Mucosa of gallbladder (tissue), 1 donor: ENCODE measurements around the gene ADAM33. TPM values are rescaled to one million over a fixed set of nuclear protein-coding genes. Genes with fewer than 3 reads are reported as not detected.

ENCODE experiments used
- DNase-seq: peaks from one replicate; pipeline ENCODE4 v3.0.0-alpha.2; 2020; ENCODE audit warnings: low spot score
- total RNA-seq: library from RNA; stranded (reverse); gene quantifications from one replicate; pipeline ENCODE4 v1.2.1, GENCODE V29; 2021
- donor health status: DM: no; HTN: no; CAD: no.

ADAM33 gene, protein sequence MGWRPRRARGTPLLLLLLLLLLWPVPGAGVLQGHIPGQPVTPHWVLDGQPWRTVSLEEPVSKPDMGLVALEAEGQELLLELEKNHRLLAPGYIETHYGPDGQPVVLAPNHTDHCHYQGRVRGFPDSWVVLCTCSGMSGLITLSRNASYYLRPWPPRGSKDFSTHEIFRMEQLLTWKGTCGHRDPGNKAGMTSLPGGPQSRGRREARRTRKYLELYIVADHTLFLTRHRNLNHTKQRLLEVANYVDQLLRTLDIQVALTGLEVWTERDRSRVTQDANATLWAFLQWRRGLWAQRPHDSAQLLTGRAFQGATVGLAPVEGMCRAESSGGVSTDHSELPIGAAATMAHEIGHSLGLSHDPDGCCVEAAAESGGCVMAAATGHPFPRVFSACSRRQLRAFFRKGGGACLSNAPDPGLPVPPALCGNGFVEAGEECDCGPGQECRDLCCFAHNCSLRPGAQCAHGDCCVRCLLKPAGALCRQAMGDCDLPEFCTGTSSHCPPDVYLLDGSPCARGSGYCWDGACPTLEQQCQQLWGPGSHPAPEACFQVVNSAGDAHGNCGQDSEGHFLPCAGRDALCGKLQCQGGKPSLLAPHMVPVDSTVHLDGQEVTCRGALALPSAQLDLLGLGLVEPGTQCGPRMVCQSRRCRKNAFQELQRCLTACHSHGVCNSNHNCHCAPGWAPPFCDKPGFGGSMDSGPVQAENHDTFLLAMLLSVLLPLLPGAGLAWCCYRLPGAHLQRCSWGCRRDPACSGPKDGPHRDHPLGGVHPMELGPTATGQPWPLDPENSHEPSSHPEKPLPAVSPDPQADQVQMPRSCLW
- 67.3 TPM for total RNA-seq

DNA sequence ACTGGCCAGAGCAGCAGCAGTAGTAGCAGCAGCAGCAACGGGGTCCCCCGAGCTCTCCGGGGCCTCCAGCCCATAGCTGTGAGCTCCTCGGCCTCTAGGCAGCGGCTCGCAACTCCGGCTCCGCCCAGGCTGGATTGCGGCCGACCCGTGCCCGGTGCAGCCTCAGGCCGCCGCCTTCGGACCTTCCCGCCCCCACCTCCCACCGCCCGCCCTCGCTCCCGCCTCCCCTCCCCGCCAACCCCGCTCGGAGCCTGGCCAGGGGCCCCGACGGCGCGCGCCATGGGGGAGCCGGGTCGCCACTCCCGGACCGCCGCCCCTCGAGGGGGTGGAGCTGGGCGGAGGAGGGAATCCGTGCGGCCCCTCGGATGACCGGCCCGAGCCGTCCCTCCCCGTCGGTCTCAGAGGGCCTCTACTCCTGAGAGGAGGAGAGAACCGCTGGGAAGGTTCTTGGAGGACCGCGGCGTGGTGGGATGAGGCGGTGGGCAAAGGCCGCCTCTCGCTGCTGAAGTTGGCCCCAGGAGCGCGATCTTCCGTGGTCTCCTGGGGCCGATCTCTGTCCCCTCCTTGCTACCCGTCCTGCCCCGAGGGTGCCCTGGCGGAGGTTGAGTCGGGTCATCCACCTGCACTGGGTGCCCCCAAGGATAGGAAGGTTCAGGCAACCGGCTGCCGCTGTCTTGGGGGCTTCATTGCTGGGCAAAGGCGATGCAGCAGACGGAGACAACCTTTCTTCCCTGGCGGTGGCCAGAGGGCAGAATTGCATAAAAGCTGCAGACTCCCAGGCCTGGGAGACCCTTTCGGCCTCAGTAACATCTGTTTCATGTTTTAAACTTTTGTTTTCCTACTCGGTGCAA lies at the start of gene ADAM33:
TSS of gene ADAM33 (minus strand) at position 80 of the 851 bp plus-strand sequence. CDS start at position 74, 6 bp downstream.
- no peak for DNase-seq

- no peak for DNase-seq
Measured at GRCh38 chr20:3730803-3731672, 49.2 kb upstream of the ADAM33 start.

GRCh38 chr20:3729811-3730540 lies 48.2 kb upstream of the ADAM33 start:
- no peak for DNase-seq

GRCh38 chr20:3729378-3729777 lies 47.6 kb upstream of the ADAM33 start:
- no peak for DNase-seq

DNA sequence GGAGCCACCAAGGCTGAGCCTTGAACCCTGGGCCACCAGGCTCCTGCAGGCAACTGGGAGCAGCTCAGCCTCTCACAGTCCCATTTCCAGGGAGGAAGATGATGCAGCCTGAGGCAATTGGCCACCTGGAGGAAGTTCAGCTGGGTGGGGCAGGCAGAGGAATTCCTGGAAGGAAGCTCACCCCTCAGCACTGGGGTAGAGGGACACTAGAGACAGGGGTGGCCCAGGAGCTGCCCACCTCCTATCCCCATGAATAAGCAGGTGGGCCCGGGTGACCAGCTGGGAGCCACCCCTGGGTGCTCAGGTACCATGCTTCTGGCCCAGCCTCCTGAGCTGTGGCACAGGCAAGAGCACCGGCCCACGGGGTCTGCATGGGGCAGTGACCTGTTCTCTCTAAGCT lies 47.1 kb upstream of the ADAM33 start:
- DNase-seq, result no peak

- no peak for DNase-seq
Measured at GRCh38 chr20:3728354-3728753, 46.5 kb upstream of the ADAM33 start.

DNA sequence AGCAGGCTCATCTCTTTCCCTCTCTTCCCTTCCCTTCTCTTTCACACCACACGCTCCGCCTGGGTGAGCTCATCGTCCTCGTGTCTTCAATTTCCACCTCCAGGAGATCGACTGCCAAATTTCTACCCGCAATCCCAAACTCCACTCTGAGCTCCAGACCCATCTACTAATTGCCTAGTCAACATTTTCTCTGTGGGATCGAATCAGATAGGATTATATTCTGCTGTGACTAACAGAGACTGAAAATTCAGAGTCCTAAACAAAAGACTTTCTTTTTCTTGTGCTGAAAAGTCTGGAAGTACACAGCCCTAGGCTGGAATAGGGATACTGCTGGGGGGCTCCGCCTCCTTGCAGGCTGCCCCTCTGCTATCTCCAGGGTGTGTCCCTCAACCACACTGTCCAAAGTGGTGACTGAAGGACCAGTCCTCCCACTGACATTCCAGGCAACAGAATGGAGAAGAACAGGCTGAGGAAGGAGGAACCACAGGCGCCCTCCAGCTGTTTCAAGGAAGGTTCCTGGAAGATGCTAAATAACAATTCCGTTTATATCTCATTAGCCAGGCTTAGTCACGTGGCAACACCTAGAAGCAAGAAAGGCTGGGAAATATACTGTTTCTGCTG lies 45.7 kb upstream of the ADAM33 start:
- no peak for DNase-seq

DNA sequence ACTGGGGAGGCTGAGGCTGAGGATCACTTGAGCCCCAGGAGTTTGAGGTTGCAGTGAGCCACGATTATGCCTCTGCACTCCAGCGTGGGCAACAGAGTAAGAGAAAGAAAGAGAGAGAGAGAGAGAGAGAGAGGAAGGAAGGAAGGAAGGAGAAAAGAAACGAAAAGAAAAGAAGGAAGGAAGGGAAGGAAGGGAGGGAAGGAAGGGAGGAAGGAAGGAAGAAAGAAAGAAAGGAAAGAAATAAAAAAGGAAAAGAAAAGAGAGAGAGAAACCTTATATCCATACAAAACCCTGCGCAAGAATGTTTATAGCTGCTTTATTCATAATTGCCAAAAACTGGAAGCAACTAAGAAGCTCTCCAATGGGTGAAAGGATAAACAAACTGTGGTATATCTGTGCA lies 42.5 kb upstream of the ADAM33 start:
- DNase-seq, result no peak

DNA sequence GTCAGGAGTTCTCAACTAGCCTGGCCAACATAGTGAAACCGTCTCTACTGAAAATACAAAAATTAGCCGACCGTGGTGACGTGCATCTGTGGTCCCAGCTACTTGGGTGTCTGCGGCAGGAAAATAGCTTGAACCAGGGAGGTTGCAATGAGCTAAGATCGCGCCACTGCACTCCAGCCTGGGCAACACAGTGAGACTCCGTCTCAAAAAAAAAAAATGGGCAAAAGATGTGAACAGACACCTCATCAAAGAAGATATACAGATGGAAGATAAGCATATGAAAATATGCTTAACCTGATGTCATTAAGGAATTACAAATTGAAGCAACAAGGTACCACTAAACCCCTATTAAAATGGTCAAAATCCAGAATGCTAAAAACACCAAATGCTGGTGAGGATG lies 41.5 kb upstream of the ADAM33 start:
- no peak for DNase-seq

DNA sequence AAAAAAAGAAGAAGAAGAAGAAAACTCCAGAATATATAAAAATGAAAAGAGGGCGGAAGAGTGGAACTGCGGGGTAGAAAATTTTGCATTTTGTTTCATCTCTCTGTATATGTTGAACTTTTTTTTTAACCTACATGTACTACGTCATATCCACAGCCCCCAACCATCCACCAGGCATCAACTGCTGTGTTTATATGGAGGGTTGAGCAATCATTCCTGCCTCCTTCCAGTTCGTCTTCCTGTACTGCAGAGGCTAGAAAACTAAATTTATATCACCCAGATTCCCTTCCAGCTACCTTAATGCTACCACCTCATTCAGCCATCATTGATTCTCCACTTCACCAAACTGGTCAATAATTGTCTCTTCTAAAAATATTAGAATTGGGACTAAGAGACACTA lies 40.1 kb upstream of the ADAM33 start:
- DNase-seq, result no peak

DNA sequence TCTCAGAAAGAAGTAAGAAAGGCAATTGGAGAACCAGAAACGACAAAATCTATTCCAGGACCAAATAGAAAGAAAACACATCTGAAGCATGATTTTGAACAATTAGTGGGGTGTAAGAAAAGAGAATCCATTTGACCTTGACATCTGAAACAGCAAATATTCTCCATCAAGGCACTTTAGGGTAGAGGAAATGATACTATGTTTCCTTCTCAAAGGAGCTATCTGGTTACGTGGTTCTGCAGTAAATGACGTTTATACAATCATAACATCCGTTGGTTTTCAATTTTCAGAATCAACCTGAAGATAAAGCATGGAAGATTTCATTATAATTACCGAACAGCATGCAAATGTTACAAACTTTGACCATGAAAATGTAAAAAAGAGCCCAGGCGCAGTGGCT lies 38.8 kb upstream of the ADAM33 start:
- no peak for DNase-seq

- no peak for DNase-seq
Measured at GRCh38 chr20:3720068-3720467, 38.3 kb upstream of the ADAM33 start.

GRCh38 chr20:3719046-3719445 lies 37.2 kb upstream of the ADAM33 start:
- no peak for DNase-seq

DNA sequence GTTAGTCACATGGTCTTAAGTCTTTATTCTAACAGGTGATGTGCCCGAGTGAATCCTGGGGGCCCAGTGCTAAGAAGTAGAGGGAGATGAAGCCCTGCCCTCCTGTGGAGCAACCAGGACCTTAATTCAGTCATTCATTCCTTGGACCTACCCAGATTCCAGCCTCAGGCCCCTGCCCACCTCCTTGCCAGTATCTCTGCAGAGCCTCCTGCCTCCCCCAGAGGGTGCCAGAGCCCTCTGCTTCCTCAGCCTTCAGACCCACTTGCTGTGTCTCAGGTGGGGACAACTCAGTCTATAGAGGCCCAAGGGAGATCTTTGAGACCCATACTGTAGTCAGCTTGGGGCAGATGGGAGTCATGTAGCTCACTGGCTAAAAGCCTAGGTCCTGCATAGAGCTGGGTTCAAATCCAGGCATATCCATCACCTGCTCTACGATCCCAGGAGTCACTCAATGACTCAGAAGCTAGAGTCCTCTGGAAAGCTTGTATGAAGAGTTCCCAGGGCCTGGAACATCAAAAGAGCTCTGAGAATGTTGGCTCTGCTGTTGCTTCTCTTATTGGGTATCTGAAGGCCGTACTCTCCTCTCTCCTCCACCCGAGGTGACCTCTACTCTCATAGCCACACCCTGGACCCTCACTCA lies 34.5 kb upstream of the ADAM33 start:
- DNase-seq, result no peak

GRCh38 chr20:3714092-3714491 lies 32.3 kb upstream of the ADAM33 start:
- DNase-seq, result no peak

DNA sequence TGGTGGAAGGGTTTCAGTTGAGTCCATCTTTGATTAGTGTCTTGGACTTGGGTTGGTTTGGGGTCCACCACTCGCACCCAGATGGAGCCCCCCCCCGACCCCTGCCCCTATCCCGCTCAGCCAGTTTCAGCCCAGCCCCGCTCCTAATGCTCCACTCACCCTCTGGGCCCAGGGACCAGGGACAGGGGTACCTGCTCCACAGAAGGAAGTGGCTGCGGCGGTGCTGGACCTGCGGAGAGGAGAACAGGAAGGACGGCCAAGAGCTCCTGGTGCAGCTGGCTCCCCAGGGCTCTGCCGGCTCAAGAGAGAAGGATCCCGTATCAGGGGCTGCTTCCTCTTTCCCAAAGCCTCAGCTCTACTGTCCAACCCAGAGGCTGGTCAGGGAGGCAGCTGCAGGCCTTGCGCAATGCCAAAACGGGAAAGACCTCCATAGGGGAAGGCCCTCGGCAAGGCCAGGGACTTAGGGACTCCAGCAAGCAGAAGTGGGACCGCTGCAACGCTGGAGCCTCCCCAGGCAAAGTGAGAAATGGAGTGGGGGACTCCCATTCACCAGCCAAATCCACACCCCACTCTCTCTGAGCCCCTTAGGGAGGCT lies 30.6 kb upstream of the ADAM33 start, which contains the start of gene SIGLEC1:
TSS of gene SIGLEC1 (minus strand) at position 322 of the 595 bp plus-strand sequence. CDS start 5,472 bp downstream, outside the sequence.
- peak; percentile 58 for DNase-seq

- no peak for DNase-seq
Measured at GRCh38 chr20:3711484-3711941, 29.7 kb upstream of the ADAM33 start.

DNA sequence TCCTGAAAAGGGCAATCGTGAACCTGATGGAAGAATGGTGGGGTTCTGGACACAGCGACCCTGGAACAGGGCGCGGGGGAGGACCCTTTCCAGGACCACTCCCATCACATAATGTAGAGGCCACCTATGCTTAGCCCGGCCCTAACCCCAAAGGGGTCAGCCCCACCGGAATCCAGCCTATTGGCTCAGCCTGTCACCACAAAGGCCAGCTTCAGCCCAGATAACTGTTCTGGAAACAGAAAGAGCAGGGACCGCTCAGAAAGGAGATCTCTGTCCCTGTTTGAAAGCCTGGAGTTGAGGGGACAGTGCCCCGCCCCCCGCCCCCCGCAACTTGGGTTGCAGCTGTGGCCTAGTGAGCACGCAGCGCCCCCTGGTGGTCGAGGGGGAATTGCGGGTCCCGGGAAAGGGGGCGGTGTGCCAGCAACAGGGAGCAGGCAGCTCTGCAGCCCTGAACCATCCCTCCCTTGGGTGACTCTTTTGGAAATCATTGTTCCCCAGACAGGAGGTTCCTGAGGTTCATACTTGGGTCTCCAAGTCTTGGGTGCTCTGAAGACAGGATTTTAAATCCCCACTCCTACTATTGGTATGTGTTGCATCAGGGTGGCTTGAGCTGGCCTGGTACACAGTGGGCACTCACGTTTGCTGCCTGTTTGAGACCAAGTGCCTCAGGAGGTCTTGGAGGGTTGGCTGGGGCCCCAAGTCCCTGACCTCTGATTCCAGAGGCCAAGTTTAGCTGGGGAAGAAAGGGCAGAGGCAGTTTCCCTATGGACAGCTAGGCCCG lies 29.1 kb upstream of the ADAM33 start:
- DNase-seq, result peak; percentile 63
